Measurements from ENCODE around the gene TGM2. TPM values are rescaled to one million over a fixed set of nuclear protein-coding genes. Genes with fewer than 3 reads are reported as not detected.

The TGM2 gene
- total RNA-seq, 4 donors from 2014 or later, result 14.2 to 52.0 (median 21.7) TPM

- TF ChIP-seq POLR2A (IDR thresholded peaks at IDR 0.05), result no peak
- no peak for TF ChIP-seq EP300 (IDR thresholded peaks at IDR 0.05; ENCODE audit: low read depth)
- TF ChIP-seq CTCF (IDR thresholded peaks at IDR 0.05), result no peak
- no peak for TF ChIP-seq POLR2AphosphoS5 (IDR thresholded peaks at IDR 0.05)
- in situ Hi-C loops (cut with MboI; ENCODE audit: low pct_ligation_motif_present in 1 of 4, low pct_unique_long_range_greater_than_20kb in 1 of 4, low sequenced_read_pairs in 3 of 4) (no loop called here), intact Hi-C loops (cut with DNase I; ENCODE audit: low total_unique reads) (no loop called here)
- DNase-seq, result no peak
- WGBS, 2 donors (ENCODE audit: low coverage in 1 of 2), result 74 to 78% methylated on average over 2 to 4 of the region's 4 CpGs
- Histone ChIP-seq H3K27ac (no peak overlapping the region), H3K4me3 (no peak overlapping the region), H3K4me1 (no peaks in the 10 kb centered on the region), H3K27me3 (peaks cover 6% of the 10 kb centered on the region), H3K9me3 (no peaks in the 10 kb centered on the region), H3K36me3 (no peaks in the 10 kb centered on the region)
Measured at GRCh38 chr20:38178581-38178980, 13.5 kb upstream of the TGM2 start.

- no peaks in the 10 kb centered on the region for H3K4me1 ChIP-seq
- intact Hi-C loops (cut with DNase I; ENCODE audit: low total_unique reads), result no loop called here
- peaks cover 4% of the 10 kb centered on the region for H3K27me3 ChIP-seq
- in situ Hi-C loops (cut with MboI; ENCODE audit: low pct_ligation_motif_present in 1 of 4, low pct_unique_long_range_greater_than_20kb in 1 of 4, low sequenced_read_pairs in 3 of 4), result no loop called here
- no peak overlapping the region for H3K27ac ChIP-seq
- H3K4me3 ChIP-seq, result no peak overlapping the region
- no peak for DNase-seq
- TF ChIP-seq POLR2AphosphoS5 (IDR thresholded peaks at IDR 0.05) (no peak), POLR2A (IDR thresholded peaks at IDR 0.05) (no peak), CTCF (IDR thresholded peaks at IDR 0.05) (no peak), EP300 (IDR thresholded peaks at IDR 0.05; ENCODE audit: low read depth) (no peak)
- WGBS, 2 donors (ENCODE audit: low coverage in 1 of 2), result 61 to 68% methylated on average over 5 to 8 of the region's 8 CpGs
- H3K9me3 ChIP-seq, result no peaks in the 10 kb centered on the region
- no peaks in the 10 kb centered on the region for H3K36me3 ChIP-seq
Measured at GRCh38 chr20:38178065-38178491, 13.0 kb upstream of the TGM2 start.

DNA sequence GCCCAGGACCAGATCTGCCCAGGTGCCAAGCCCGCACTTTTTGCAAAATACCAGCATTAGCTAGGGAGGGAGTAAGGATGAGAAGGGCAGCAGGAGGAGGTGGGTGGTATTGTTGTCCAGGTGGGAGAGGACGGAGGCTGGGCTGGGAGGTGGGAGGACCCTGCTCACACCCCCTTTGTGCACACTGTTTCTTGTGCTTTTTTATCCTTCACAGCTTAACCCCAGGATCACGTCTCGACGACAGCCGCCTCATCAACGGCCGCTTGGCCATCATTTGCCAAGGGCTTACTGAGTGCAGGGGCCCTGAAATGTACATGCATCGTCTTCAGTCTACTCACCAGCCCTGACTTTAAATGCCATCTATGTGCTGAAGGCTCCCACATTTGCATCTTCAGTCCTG, 12.1 kb upstream of the TGM2 start:
- no peaks in the 10 kb centered on the region for H3K36me3 ChIP-seq
- H3K27ac ChIP-seq, result no peak overlapping the region
- H3K27me3 ChIP-seq, result peaks cover 4% of the 10 kb centered on the region
- H3K4me3 ChIP-seq, result no peak overlapping the region
- intact Hi-C loops (cut with DNase I; ENCODE audit: low total_unique reads), result no loop called here
- WGBS, 2 donors (ENCODE audit: low coverage in 1 of 2), result 83% methylated on average over 9 of the region's 9 CpGs; no CpG with 5 or more reads in 1 of the 2 donors
- no peaks in the 10 kb centered on the region for H3K4me1 ChIP-seq
- in situ Hi-C loops (cut with MboI; ENCODE audit: low pct_ligation_motif_present in 1 of 4, low pct_unique_long_range_greater_than_20kb in 1 of 4, low sequenced_read_pairs in 3 of 4), result no loop called here
- no peaks in the 10 kb centered on the region for H3K9me3 ChIP-seq
- TF ChIP-seq POLR2A (IDR thresholded peaks at IDR 0.05) (no peak), CTCF (IDR thresholded peaks at IDR 0.05) (no peak), POLR2AphosphoS5 (IDR thresholded peaks at IDR 0.05) (no peak), EP300 (IDR thresholded peaks at IDR 0.05; ENCODE audit: low read depth) (no peak)
- DNase-seq, result no peak

DNA sequence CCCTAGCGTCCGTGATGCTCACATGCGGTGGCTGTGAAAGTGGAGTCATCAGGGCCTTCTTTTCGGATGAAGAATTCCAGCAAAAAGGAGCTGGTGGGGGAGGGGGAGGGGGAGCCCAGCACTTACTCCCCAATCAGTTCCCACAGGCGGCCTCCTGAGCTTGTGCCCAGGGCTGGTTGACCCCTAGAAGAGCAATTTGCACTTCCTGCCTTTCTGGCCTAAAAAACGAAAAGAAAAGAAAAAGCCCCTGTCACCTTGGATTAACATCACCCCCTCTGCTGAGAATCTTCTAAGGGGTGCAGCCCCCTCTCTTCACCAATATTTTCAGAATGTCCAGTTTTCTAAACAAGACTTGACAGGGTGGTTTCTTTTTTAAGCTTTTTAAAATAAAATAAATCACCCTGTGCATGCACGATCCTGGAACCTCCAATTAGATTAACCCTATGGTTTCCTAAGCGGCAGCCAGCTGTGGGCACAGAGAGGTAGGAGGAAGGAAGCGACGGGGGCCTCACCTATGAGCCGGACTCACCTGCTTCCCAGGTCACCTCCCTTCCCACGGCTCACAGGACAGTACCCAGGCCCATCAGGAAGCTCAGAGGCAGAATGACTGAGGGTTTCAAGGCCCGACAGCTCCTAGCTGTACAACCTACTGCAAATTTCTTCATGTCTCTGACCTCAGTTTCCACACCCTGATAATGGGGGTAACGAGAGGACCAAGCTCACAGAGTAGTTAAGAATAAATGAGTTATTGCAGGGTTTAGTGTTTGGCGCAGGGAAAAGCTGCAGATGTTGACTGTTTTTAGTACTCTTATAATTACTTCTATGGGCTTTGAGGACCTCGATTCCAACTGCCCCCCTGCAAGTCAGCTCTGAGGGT, 10.5 kb upstream of the TGM2 start:
- DNase-seq, result no peak

More for the DNA sequence above, 10.5 kb upstream of the TGM2 start:
- Histone ChIP-seq H3K36me3 (no peaks in the 10 kb centered on the region), H3K4me1 (no peaks in the 10 kb centered on the region), H3K27me3 (peaks cover 4% of the 10 kb centered on the region), H3K27ac (no peak overlapping the region), H3K9me3 (no peaks in the 10 kb centered on the region), H3K4me3 (no peak overlapping the region)
- intact Hi-C loops (cut with DNase I; ENCODE audit: low total_unique reads) (no loop called here), in situ Hi-C loops (cut with MboI; ENCODE audit: low pct_ligation_motif_present in 1 of 4, low pct_unique_long_range_greater_than_20kb in 1 of 4, low sequenced_read_pairs in 3 of 4) (no loop called here)
- TF ChIP-seq POLR2A (IDR thresholded peaks at IDR 0.05) (no peak), POLR2AphosphoS5 (IDR thresholded peaks at IDR 0.05) (no peak), EP300 (IDR thresholded peaks at IDR 0.05; ENCODE audit: low read depth) (no peak), CTCF (IDR thresholded peaks at IDR 0.05) (no peak)
- WGBS, 2 donors (ENCODE audit: low coverage in 1 of 2), result 19 to 58% methylated on average over 2 to 16 of the region's 16 CpGs
